Frontal cortex (tissue), 4 donors: ENCODE measurements around the gene OXER1. TPM values are rescaled to one million over a fixed set of nuclear protein-coding genes. Genes with fewer than 3 reads are reported as not detected.

Experiments used
- DNase-seq, 2 donors: peaks; one replicate each; pipeline ENCODE4 v3.0.0; 2012; ENCODE audit warnings: low spot score in 2 of 2
- FAIRE-seq: peaks from 2 replicates; lab custom pipeline; 2012; peaks lifted over from hg19 to GRCh38; lab: Jason Lieb, UNC
- total RNA-seq: library from RNA; depleted of rRNA; stranded (reverse); fragments of >200 nt; gene quantifications from one replicate; pipeline ENCODE4 v1.2.3, GENCODE V29; 2014
- donor health status: control.
- donor health status: control.
- donor health status: control.

Gene OXER1
- total RNA-seq, 1 donor from 2014 or later = not detected

DNA sequence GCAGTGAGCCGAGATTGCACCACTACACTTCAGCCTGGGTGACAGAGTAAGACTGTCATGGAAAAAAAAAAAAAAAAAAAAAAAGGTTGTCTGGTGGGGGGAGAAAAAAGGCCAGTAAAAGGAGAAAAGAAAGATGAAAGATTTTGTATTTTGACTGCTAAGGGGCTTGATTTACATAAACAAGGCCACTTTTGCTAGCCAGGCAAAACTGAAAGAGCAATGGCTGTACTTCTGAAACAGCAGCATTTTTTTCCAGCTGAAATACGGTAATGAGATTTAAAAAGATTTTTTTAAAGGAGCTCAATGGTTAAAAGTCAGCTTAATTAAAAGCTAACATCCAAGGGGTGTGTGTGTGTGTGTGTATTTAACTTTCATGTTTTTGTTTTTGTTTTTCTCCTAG lies 11.3 kb upstream of the OXER1 start:
- DNase-seq (no peak), FAIRE-seq (no peak)

DNA sequence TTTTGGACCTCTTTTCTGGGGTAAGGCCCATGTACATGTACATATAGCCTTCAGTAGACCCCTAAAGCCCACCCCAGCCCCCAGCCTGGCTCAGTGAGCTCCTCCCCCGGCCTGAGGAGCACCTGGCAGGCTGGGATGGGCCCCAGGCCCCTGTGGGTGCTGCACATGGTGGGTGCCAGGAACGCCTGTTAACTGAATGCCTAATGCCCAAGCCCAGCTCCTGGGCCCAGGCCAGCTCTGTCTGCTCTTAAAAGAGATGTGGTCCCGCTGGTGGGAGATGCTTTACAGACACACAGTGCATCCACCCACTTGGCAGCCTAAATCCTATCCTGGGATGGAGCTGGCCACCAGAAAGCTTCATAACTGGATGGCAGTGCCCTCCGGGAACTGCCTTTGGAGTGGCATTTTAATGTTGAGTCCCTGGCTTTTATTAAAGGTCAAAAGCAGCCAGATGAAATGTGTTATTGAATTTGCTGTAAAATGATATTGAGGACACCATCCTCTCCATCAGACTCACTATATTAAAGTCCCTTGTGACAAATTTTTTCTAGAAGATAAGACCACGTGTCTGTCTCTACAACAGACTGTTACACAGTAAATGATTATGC lies 7.7 kb upstream of the OXER1 start:
- FAIRE-seq = no peak
- no peak for DNase-seq

- DNase-seq (peak in 1 of 2 donors; percentile 53), FAIRE-seq (no peak)
Measured at GRCh38 chr2:42770288-42771131, 6.6 kb upstream of the OXER1 start.

DNA sequence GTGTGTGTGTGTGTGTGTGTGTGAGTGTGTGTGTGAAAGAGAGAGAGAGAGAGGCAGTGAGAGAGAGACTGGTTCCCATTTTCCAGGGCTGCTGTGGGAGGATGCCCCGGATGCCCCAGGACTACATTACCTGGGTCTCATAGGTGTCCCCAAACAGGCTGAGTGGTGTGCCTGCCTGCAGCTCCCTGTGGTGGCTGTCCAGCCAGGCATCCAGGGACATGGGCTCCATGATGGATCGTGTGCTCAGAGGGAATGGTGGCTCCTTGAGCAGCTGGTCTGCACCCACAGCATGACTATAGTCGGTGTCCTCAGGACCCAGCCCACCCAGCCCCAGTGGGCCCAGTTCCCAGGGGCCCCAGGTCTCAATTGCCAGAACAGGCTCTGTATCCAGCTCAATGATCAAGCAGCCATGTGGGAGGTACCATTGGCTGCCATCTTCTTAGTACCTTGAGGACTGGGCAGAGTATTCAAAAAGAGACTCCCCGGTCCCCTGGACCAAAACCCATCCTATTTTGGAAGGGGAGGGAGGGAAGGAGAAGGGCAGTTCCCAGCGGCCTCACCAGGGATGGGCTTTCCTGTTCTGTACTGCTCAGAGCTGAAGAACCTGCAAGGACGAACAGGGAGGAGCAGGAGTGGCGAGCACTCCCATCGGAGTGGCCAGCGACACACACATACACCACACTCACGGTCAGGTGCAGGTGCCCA lies 5.8 kb upstream of the OXER1 start:
- FAIRE-seq = no peak
- no peak for DNase-seq

GRCh38 chr2:42768706-42769256 lies 4.8 kb upstream of the OXER1 start:
- no peak for FAIRE-seq
- no peak for DNase-seq

GRCh38 chr2:42767899-42768705 lies 4.2 kb upstream of the OXER1 start:
- FAIRE-seq = no peak

GRCh38 chr2:42767080-42767898 lies 3.4 kb upstream of the OXER1 start:
- FAIRE-seq (no peak), DNase-seq (no peak)

More at GRCh38 chr2:42767899-42768705, 4.2 kb upstream of the OXER1 start:
- no peak for DNase-seq

- FAIRE-seq = no peak
- no peak for DNase-seq
Measured at GRCh38 chr2:42765686-42766085, 1.8 kb upstream of the OXER1 start.

- no peak for DNase-seq
- FAIRE-seq = no peak
Measured at GRCh38 chr2:42764901-42765300, 966 bp upstream of the OXER1 start.

DNA sequence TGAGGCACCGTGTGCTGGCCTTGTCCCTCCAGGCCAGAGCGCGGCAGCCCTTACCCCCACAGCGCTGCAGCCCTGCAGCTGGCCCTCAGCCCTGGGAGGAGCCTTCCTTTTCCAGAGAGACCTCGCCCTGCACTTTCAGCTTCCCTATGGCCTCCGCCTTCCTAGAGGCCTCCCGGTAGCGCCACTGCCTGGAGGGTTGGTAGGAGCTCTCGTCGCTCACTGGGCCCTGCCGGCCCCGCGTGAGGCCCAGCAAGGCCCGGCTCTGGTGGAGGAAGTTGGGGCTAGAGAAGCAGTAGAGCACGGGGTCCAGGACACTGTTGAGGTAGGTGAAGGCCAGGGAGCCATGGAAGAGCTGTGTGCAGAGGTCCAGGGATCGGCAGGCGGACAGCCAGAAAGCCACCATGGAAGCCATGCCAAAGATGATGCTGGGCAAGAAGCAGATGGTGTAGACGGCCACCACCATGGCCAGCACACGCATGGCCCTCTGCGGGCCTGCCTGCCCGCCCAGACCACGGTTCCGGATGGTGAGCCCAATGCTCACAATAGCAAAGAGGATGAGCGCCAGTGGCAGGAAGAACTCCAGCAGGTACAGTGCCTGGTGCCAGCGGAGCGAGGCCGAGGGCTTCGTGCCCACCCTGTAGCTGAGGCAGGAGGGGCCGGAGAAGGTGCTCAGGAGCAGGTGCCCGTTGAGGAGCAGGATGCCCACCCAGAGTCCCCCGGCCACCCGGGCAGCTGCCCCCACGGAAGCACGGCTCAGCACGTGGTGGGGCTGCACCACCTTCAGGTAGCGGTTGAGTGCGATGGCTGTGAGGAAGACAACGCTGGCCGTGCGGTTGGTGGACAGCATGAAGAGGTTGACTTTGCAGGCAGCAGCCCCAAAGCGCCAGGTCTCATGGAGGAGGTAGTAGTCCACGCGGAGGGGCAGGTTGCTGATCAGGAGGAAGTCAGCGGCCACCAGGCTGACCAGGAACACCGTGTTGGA lies 821 bp downstream of the OXER1 start:
- no peak for FAIRE-seq

DNA sequence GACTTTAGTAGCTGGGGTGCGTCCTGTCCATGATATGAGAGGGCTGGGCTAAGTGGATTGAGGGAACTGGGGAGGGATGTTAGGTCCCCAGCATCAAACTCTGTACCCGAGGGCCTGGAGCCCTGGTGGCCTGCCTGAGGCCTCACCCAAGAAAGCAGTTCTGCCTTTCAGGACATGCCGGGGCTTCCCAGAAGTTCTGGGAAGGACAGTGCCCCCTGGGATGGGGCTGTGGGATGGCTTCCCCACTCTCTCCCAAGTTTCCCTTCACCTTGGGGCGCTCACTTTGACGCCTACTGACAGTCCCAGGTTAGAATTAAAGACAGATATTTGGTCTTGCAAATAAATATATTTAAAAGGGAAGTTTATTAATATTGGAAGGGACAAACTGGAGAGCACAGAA lies 1.8 kb downstream of the OXER1 start:
- FAIRE-seq (no peak), DNase-seq (no peak)

More for the DNA sequence above, 821 bp downstream of the OXER1 start:
- DNase-seq = no peak

- DNase-seq = no peak
- no peak for FAIRE-seq
Measured at GRCh38 chr2:42761554-42761953, 2.4 kb downstream of the OXER1 start.

GRCh38 chr2:42758751-42759150 lies 5.2 kb downstream of the OXER1 start:
- FAIRE-seq = no peak
- DNase-seq = no peak

- FAIRE-seq = no peak
- no peak for DNase-seq
Measured at GRCh38 chr2:42757981-42758740, 5.8 kb downstream of the OXER1 start.

- no peak for FAIRE-seq
Measured at GRCh38 chr2:42756966-42757513, 6.9 kb downstream of the OXER1 start.

GRCh38 chr2:42756150-42756775 lies 7.7 kb downstream of the OXER1 start:
- FAIRE-seq = no peak
- DNase-seq = no peak

More at GRCh38 chr2:42756966-42757513, 6.9 kb downstream of the OXER1 start:
- DNase-seq = no peak
